SK-N-SH (cell line): ENCODE measurements around the gene WDR35.

Experiments
- EZH2phosphoT487 ChIP-seq: fragments of 200-600 bp; sonication (generic); IDR thresholded peaks from 2 replicates; pipeline ENCODE4 v1.6.1; 2017; ENCODE audit warnings: low read depth, mixed run types, mild to moderate bottlenecking, antibody characterized with exemption, moderate library complexity, borderline replicate concordance
- FOXJ3 ChIP-seq: sonication (generic); formaldehyde crosslinking; IDR thresholded peaks from 2 replicates; pipeline ENCODE4 v1.5.1; 2020; ENCODE audit warnings: mild to moderate bottlenecking, missing genetic modification reagents
- GATA2 ChIP-seq: sonication (generic); formaldehyde crosslinking; IDR thresholded peaks from 2 replicates; pipeline ENCODE4 v1.5.0; 2020; ENCODE audit warnings: mild to moderate bottlenecking, missing genetic modification reagents
- POLR2AphosphoS5 ChIP-seq: IDR thresholded peaks from 2 replicates; pipeline ENCODE4 v1.6.1; 2012; ENCODE audit warnings: low read depth, low read length
- RAD21 ChIP-seq: IDR thresholded peaks from 2 replicates; pipeline ENCODE4 v1.6.1; 2012; ENCODE audit warnings: mild to moderate bottlenecking, low read length
- RCOR1 ChIP-seq: fragments of 150-350 bp; IDR thresholded peaks from 2 replicates; pipeline ENCODE4 v1.6.1; 2017; ENCODE audit warnings: antibody characterized with exemption, low read length
- REST ChIP-seq: IDR thresholded peaks from 2 replicates; pipeline ENCODE4 v1.6.1; 2012; ENCODE audit warnings: mild to moderate bottlenecking, low read depth, low read length, moderate library complexity
- SMC3 ChIP-seq: IDR thresholded peaks from 2 replicates; pipeline ENCODE4 v1.6.1; 2012; ENCODE audit warnings: low read depth, low read length, improper control_type of control experiment
- TCF12 ChIP-seq: IDR thresholded peaks from 2 replicates; pipeline ENCODE4 v1.4.0; 2012
- TF ChIP-seq, protein P1 (sequence below): fragments of 200-600 bp; sonication (generic); IDR thresholded peaks from 2 replicates; pipeline ENCODE4 v1.6.1; 2017; ENCODE audit warnings: antibody characterized with exemption, mild to moderate bottlenecking, moderate library complexity
- TF ChIP-seq, protein P2 (sequence below): IDR thresholded peaks from 2 replicates; pipeline ENCODE4 v1.4.0; 2012; ENCODE audit warnings: low read depth
- TF ChIP-seq, protein P3 (sequence below): fragments of 150-350 bp; IDR thresholded peaks from 2 replicates; pipeline ENCODE4 v1.6.1; 2017; ENCODE audit warnings: antibody characterized with exemption, low read length, low read depth, borderline replicate concordance

- TF ChIP-seq, protein P1, sequence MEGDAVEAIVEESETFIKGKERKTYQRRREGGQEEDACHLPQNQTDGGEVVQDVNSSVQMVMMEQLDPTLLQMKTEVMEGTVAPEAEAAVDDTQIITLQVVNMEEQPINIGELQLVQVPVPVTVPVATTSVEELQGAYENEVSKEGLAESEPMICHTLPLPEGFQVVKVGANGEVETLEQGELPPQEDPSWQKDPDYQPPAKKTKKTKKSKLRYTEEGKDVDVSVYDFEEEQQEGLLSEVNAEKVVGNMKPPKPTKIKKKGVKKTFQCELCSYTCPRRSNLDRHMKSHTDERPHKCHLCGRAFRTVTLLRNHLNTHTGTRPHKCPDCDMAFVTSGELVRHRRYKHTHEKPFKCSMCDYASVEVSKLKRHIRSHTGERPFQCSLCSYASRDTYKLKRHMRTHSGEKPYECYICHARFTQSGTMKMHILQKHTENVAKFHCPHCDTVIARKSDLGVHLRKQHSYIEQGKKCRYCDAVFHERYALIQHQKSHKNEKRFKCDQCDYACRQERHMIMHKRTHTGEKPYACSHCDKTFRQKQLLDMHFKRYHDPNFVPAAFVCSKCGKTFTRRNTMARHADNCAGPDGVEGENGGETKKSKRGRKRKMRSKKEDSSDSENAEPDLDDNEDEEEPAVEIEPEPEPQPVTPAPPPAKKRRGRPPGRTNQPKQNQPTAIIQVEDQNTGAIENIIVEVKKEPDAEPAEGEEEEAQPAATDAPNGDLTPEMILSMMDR = no peak
- TF ChIP-seq, protein P2, sequence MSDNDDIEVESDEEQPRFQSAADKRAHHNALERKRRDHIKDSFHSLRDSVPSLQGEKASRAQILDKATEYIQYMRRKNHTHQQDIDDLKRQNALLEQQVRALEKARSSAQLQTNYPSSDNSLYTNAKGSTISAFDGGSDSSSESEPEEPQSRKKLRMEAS = no peak
- no peak for TF ChIP-seq EZH2phosphoT487
- no peak for TF ChIP-seq RAD21
- no peak for TF ChIP-seq GATA2 (CRISPR knock-in tag)
- TF ChIP-seq REST = no peak
- TF ChIP-seq SMC3 = no peak
- TF ChIP-seq, protein P3, sequence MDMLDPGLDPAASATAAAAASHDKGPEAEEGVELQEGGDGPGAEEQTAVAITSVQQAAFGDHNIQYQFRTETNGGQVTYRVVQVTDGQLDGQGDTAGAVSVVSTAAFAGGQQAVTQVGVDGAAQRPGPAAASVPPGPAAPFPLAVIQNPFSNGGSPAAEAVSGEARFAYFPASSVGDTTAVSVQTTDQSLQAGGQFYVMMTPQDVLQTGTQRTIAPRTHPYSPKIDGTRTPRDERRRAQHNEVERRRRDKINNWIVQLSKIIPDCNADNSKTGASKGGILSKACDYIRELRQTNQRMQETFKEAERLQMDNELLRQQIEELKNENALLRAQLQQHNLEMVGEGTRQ = no peak
- no peak for TF ChIP-seq TCF12
- no peak for TF ChIP-seq FOXJ3 (CRISPR knock-in tag)
- TF ChIP-seq RCOR1 = no peak
- no peak for TF ChIP-seq POLR2AphosphoS5
Measured at GRCh38 chr2:19881908-19882265, 108.0 kb downstream of the WDR35 start.
